Measurements from ENCODE around the gene LIN7A.

DNA sequence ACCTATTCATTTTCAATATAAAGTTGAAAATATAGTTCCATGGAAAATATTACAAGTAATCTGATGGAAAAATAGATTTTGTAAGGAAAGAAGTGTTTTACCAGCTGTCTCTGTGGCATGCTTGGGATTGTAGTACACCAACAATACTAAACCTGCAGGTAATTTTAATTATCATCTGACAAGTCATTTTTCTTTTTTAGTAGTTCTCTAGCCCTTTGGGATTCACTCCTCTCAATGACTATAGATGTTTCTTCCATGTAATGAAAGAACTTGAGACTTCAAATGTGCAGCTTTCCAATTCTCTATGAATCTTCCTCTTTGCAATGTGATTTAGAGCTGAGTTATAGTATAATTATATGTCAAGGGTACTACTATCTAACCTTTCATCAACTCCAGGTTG, 14.7 kb upstream of the LIN7A start:
- TF ChIP-seq, protein P1, sequence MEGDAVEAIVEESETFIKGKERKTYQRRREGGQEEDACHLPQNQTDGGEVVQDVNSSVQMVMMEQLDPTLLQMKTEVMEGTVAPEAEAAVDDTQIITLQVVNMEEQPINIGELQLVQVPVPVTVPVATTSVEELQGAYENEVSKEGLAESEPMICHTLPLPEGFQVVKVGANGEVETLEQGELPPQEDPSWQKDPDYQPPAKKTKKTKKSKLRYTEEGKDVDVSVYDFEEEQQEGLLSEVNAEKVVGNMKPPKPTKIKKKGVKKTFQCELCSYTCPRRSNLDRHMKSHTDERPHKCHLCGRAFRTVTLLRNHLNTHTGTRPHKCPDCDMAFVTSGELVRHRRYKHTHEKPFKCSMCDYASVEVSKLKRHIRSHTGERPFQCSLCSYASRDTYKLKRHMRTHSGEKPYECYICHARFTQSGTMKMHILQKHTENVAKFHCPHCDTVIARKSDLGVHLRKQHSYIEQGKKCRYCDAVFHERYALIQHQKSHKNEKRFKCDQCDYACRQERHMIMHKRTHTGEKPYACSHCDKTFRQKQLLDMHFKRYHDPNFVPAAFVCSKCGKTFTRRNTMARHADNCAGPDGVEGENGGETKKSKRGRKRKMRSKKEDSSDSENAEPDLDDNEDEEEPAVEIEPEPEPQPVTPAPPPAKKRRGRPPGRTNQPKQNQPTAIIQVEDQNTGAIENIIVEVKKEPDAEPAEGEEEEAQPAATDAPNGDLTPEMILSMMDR (IDR thresholded peaks at IDR 0.05): no peak
- no peak for TF ChIP-seq EP300 (IDR thresholded peaks at IDR 0.05)
- TF ChIP-seq POLR2AphosphoS5 (IDR thresholded peaks at IDR 0.05): no peak
